Measurements from ENCODE around the gene CLIC6. TPM values are rescaled to one million over a fixed set of nuclear protein-coding genes. Genes with fewer than 3 reads are reported as not detected.

CLIC6 gene
- total and polyA plus RNA-seq, 2 donors from 2014 or later, result 2.1 to 10.1 TPM

GRCh38 chr21:34648739-34649297 lies 20.0 kb upstream of the CLIC6 start:
- H3K9ac ChIP-seq (ENCODE audit: low read length in 3 of 3), result no peak overlapping the region
- H3K27me3 ChIP-seq (ENCODE audit: control insufficient read depth, insufficient read depth, low read length), result no peaks in the 10 kb centered on the region
- no peak for TF ChIP-seq CTCF (IDR thresholded peaks at IDR 0.05; ENCODE audit: borderline replicate concordance, extremely low read depth, insufficient read depth)
- no peaks in the 10 kb centered on the region for H3K36me3 ChIP-seq (ENCODE audit: control insufficient read depth in 2 of 3, insufficient read depth in 3 of 3, low read length in 3 of 3)
- H3K4me1 ChIP-seq (ENCODE audit: control insufficient read depth in 2 of 3, insufficient read depth in 2 of 3, low read depth in 1 of 3, low read length in 3 of 3), result no peaks in the 10 kb centered on the region
- no peak overlapping the region for H3K4me3 ChIP-seq (ENCODE audit: low read length in 3 of 3)
- DNase-seq (no peak), FAIRE-seq (no peak)
- H3K9me3 ChIP-seq (ENCODE audit: control insufficient read depth in 2 of 3, insufficient read depth in 1 of 3, low read length in 3 of 3), result peaks cover 0 to 13% (median 3%) of the 10 kb centered on the region in 3 donors
- intact Hi-C loops (cut with DNase I), result no loop called here
- no peak overlapping the region for H3K27ac ChIP-seq (ENCODE audit: low read depth in 2 of 2, low read length in 2 of 2)

GRCh38 chr21:34649400-34649799 lies 19.4 kb upstream of the CLIC6 start:
- H3K4me3 ChIP-seq (ENCODE audit: low read length in 3 of 3), result no peak overlapping the region
- no peaks in the 10 kb centered on the region for H3K27me3 ChIP-seq (ENCODE audit: control insufficient read depth, insufficient read depth, low read length)
- H3K9me3 ChIP-seq (ENCODE audit: control insufficient read depth in 2 of 3, insufficient read depth in 1 of 3, low read length in 3 of 3), result peaks cover 0 to 13% (median 3%) of the 10 kb centered on the region in 3 donors
- H3K9ac ChIP-seq (ENCODE audit: low read length in 3 of 3), result no peak overlapping the region
- DNase-seq (no peak), FAIRE-seq (no peak)
- no peaks in the 10 kb centered on the region for H3K4me1 ChIP-seq (ENCODE audit: control insufficient read depth in 2 of 3, insufficient read depth in 2 of 3, low read depth in 1 of 3, low read length in 3 of 3)
- intact Hi-C loops (cut with DNase I), result no loop called here
- H3K36me3 ChIP-seq (ENCODE audit: control insufficient read depth in 2 of 3, insufficient read depth in 3 of 3, low read length in 3 of 3), result no peaks in the 10 kb centered on the region
- H3K27ac ChIP-seq (ENCODE audit: low read depth in 2 of 2, low read length in 2 of 2), result no peak overlapping the region
- TF ChIP-seq CTCF (IDR thresholded peaks at IDR 0.05; ENCODE audit: borderline replicate concordance, extremely low read depth, insufficient read depth), result no peak

GRCh38 chr21:34650861-34651431 lies 17.8 kb upstream of the CLIC6 start:
- Histone ChIP-seq H3K9me3 (ENCODE audit: control insufficient read depth in 2 of 3, insufficient read depth in 1 of 3, low read length in 3 of 3) (peaks cover 0 to 13% (median 3%) of the 10 kb centered on the region in 3 donors), H3K9ac (ENCODE audit: low read length in 3 of 3) (no peak overlapping the region), H3K4me3 (ENCODE audit: low read length in 3 of 3) (no peak overlapping the region), H3K36me3 (ENCODE audit: control insufficient read depth in 2 of 3, insufficient read depth in 3 of 3, low read length in 3 of 3) (no peaks in the 10 kb centered on the region), H3K27ac (ENCODE audit: low read depth in 2 of 2, low read length in 2 of 2) (no peak overlapping the region), H3K4me1 (ENCODE audit: control insufficient read depth in 2 of 3, insufficient read depth in 2 of 3, low read depth in 1 of 3, low read length in 3 of 3) (no peaks in the 10 kb centered on the region), H3K27me3 (ENCODE audit: control insufficient read depth, insufficient read depth, low read length) (no peaks in the 10 kb centered on the region)
- DNase-seq (no peak), FAIRE-seq (no peak)
- intact Hi-C loops (cut with DNase I), result no loop called here
- TF ChIP-seq CTCF (IDR thresholded peaks at IDR 0.05; ENCODE audit: borderline replicate concordance, extremely low read depth, insufficient read depth), result no peak
